ENCODE results near the gene GALNS. TPM values are rescaled to one million over a fixed set of nuclear protein-coding genes. Genes with fewer than 3 reads are reported as not detected.

The GALNS gene
- total and polyA plus RNA-seq, 2 of the 13 experiments (the other 11 are each of a cell fraction or from before 2014, with no cell fraction given), result 9.2 to 9.8 TPM

DNA sequence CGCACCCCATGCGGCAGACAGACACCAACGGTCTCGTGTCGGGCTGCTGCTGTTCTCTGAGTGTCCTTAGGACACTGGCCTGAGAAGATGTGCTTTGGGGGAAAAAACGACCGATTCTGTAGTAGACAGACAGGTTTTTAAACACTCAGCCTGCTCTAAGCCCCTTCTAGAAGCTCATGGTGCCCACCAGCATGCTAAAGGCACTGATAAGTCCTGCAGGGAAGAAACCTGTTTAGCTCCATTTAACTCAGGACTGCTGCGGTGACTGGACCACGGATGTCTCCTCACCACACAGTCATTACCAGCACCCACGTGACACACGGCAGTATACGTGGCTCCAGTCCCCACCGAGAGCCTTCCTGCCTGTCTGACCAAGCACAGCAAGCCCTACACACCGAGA, 26.0 kb downstream of the GALNS start:
- BruUV-seq (replicated peaks), result no TSS peak
- TF ChIP-seq RAD21 (CRISPR knock-in tag; IDR thresholded peaks at IDR 0.05), result no peak
- CTCF ChIA-PET (ENCODE audit: low intra/inter-chr PET ratio, low total read pairs), result no interaction called here
- Histone ChIP-seq H3K27ac (ENCODE audit: extremely low read length, insufficient read depth, low read length) (no peak overlapping the region), H3K4me2 (ENCODE audit: low read depth, low read length) (no peak overlapping the region), H4K20me1 (ENCODE audit: insufficient read depth, low read length) (no peaks in the 10 kb centered on the region), H3K79me2 (ENCODE audit: insufficient read depth, low read length) (no peaks in the 10 kb centered on the region), H3K27me3 (ENCODE audit: control insufficient read depth in 1 of 2, insufficient read depth in 2 of 2, low read length in 2 of 2) (no peaks in the 10 kb centered on the region), H2AFZ (ENCODE audit: low read length) (no peak overlapping the region), H3K4me1 (ENCODE audit: insufficient read depth, low read length) (0 out of 2 replicates have a peak, but pooled peaks cover 7% of the 10 kb centered on the region), H3K9ac (ENCODE audit: insufficient read depth, low read depth, low read length) (no peak overlapping the region), H3K36me3 (replicated peaks in 1 of 2; ENCODE audit: control insufficient read depth in 1 of 2, insufficient read depth in 2 of 2, low read length in 2 of 2) (no peaks in the 10 kb centered on the region), H3K9me3 (ENCODE audit: low read length) (no peaks in the 10 kb centered on the region), H3K4me3 (replicated peaks in 1 of 3; ENCODE audit: insufficient read depth in 1 of 3, low read depth in 2 of 3, low read length in 3 of 3) (no peak overlapping the region)
- in situ Hi-C loops (cut with HindIII; ENCODE audit: extremely low pct_ligation_motif_present, low pct_unique_long_range_greater_than_20kb) (no loop called here), intact Hi-C loops (cut with micrococcal nuclease; ENCODE audit: unreplicated experiment) (no loop called here)
- POLR2A ChIA-PET, result no interaction called here
- FAIRE-seq (no peak), DNase-seq (ENCODE audit: low spot score) (no peak), ATAC-seq (no peak)
- WGBS (ENCODE audit: low lambda C conversion rate), result 66% methylated on average over 12 of the region's 14 CpGs

GRCh38 chr16:88830258-88830657, 26.5 kb downstream of the GALNS start:
- no peaks in the 10 kb centered on the region for H3K9me3 ChIP-seq (ENCODE audit: low read length)
- ChIA-PET POLR2A (interaction anchor here (0.7 kb wide), 1 partner anchor 96 kb away, joined by 5 read pairs; no protein-coding TSS in a partner anchor), CTCF (ENCODE audit: low intra/inter-chr PET ratio, low total read pairs) (no interaction called here)
- no peaks in the 10 kb centered on the region for H3K36me3 ChIP-seq (replicated peaks in 1 of 2; ENCODE audit: control insufficient read depth in 1 of 2, insufficient read depth in 2 of 2, low read length in 2 of 2)
- intact Hi-C loops (cut with micrococcal nuclease; ENCODE audit: unreplicated experiment), result no loop called here
- in situ Hi-C loops (cut with HindIII; ENCODE audit: extremely low pct_ligation_motif_present, low pct_unique_long_range_greater_than_20kb), result no loop called here
- H3K27ac ChIP-seq (ENCODE audit: extremely low read length, insufficient read depth, low read length), result no peak overlapping the region
- no TSS peak for BruUV-seq (replicated peaks)
- WGBS (ENCODE audit: low lambda C conversion rate), result 73% methylated on average over 9 of the region's 11 CpGs
- no peak overlapping the region for H3K4me2 ChIP-seq (ENCODE audit: low read depth, low read length)
- H3K79me2 ChIP-seq (ENCODE audit: insufficient read depth, low read length), result no peaks in the 10 kb centered on the region
- no peak for FAIRE-seq
- no peak for DNase-seq (ENCODE audit: low spot score)
- no peak for TF ChIP-seq LCORL (IDR thresholded peaks at IDR 0.05)
- no peak for TF ChIP-seq LCORL (CRISPR knock-in tag; IDR thresholded peaks at IDR 0.05)
- no peak for TF ChIP-seq ZBTB3 (CRISPR knock-in tag; IDR thresholded peaks at IDR 0.05; ENCODE audit: borderline replicate concordance, low read depth)
- TF ChIP-seq, protein P1, sequence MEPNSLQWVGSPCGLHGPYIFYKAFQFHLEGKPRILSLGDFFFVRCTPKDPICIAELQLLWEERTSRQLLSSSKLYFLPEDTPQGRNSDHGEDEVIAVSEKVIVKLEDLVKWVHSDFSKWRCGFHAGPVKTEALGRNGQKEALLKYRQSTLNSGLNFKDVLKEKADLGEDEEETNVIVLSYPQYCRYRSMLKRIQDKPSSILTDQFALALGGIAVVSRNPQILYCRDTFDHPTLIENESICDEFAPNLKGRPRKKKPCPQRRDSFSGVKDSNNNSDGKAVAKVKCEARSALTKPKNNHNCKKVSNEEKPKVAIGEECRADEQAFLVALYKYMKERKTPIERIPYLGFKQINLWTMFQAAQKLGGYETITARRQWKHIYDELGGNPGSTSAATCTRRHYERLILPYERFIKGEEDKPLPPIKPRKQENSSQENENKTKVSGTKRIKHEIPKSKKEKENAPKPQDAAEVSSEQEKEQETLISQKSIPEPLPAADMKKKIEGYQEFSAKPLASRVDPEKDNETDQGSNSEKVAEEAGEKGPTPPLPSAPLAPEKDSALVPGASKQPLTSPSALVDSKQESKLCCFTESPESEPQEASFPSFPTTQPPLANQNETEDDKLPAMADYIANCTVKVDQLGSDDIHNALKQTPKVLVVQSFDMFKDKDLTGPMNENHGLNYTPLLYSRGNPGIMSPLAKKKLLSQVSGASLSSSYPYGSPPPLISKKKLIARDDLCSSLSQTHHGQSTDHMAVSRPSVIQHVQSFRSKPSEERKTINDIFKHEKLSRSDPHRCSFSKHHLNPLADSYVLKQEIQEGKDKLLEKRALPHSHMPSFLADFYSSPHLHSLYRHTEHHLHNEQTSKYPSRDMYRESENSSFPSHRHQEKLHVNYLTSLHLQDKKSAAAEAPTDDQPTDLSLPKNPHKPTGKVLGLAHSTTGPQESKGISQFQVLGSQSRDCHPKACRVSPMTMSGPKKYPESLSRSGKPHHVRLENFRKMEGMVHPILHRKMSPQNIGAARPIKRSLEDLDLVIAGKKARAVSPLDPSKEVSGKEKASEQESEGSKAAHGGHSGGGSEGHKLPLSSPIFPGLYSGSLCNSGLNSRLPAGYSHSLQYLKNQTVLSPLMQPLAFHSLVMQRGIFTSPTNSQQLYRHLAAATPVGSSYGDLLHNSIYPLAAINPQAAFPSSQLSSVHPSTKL (CRISPR knock-in tag; IDR thresholded peaks at IDR 0.05), result no peak
- no peak for TF ChIP-seq SATB2 (CRISPR knock-in tag; IDR thresholded peaks at IDR 0.05)
- no peak for TF ChIP-seq SIX4 (CRISPR knock-in tag; IDR thresholded peaks at IDR 0.05)
- TF ChIP-seq SMC3 (IDR thresholded peaks at IDR 0.05; ENCODE audit: low read length), result no peak
- no peaks in the 10 kb centered on the region for H4K20me1 ChIP-seq (ENCODE audit: insufficient read depth, low read length)
- no peak overlapping the region for H3K9ac ChIP-seq (ENCODE audit: insufficient read depth, low read depth, low read length)
- no peak overlapping the region for H3K4me3 ChIP-seq (replicated peaks in 1 of 3; ENCODE audit: insufficient read depth in 1 of 3, low read depth in 2 of 3, low read length in 3 of 3)
- H3K4me1 ChIP-seq (ENCODE audit: insufficient read depth, low read length), result 0 out of 2 replicates have a peak, but pooled peaks cover 7% of the 10 kb centered on the region
- no peak for ATAC-seq
- no peaks in the 10 kb centered on the region for H3K27me3 ChIP-seq (ENCODE audit: control insufficient read depth in 1 of 2, insufficient read depth in 2 of 2, low read length in 2 of 2)
- H2AFZ ChIP-seq (ENCODE audit: low read length), result no peak overlapping the region
